Measurements from ENCODE around the gene FCN1.
"Not testable (repeated sequence)": the region's sequence is repeated elsewhere in the genome, so short reads cannot be mapped to it uniquely, and the experiment has no call there.

The FCN1 gene

GRCh38 chr9:134917431-134918373 lies at the start of gene FCN1:
Gene FCN1 (minus strand): TSS chr9:134917912. CDS start chr9:134917871, 41 bp downstream.
- DNase-seq (ENCODE audit: low read depth): no peak

- DNase-seq (ENCODE audit: low read depth): no peak
These were observed 49.2 kb upstream of the FCN1 start for GRCh38 chr9:134966697-134967546.

- DNase-seq (ENCODE audit: low read depth): no peak
These were observed 48.6 kb upstream of the FCN1 start for GRCh38 chr9:134966270-134966669.

GRCh38 chr9:134965851-134966250 lies 48.1 kb upstream of the FCN1 start:
- no peak for DNase-seq (ENCODE audit: low read depth)

- no peak for DNase-seq (ENCODE audit: low read depth)
These were observed 47.7 kb upstream of the FCN1 start for GRCh38 chr9:134965411-134965810.

GRCh38 chr9:134964271-134965055 lies 46.8 kb upstream of the FCN1 start:
- DNase-seq (ENCODE audit: low read depth): no peak

- DNase-seq (ENCODE audit: low read depth): no peak
These were observed 45.8 kb upstream of the FCN1 start for GRCh38 chr9:134963546-134963945.

GRCh38 chr9:134962973-134963364 lies 45.3 kb upstream of the FCN1 start:
- no peak for DNase-seq (ENCODE audit: low read depth)

- no peak for DNase-seq (ENCODE audit: low read depth)
These were observed 44.6 kb upstream of the FCN1 start for GRCh38 chr9:134962065-134962972.

GRCh38 chr9:134961331-134962064 lies 43.8 kb upstream of the FCN1 start:
- no peak for DNase-seq (ENCODE audit: low read depth)

GRCh38 chr9:134960701-134961181 lies 43.0 kb upstream of the FCN1 start:
- DNase-seq (ENCODE audit: low read depth): no peak

- DNase-seq (ENCODE audit: low read depth): no peak
These were observed 42.2 kb upstream of the FCN1 start for GRCh38 chr9:134959971-134960310.

- no peak for DNase-seq (ENCODE audit: low read depth)
These were observed 41.6 kb upstream of the FCN1 start for GRCh38 chr9:134959126-134959970.

GRCh38 chr9:134957945-134958227 lies 40.2 kb upstream of the FCN1 start:
- DNase-seq (ENCODE audit: low read depth): no peak

GRCh38 chr9:134957165-134957944 lies 39.6 kb upstream of the FCN1 start:
- no peak for DNase-seq (ENCODE audit: low read depth)

- DNase-seq (ENCODE audit: low read depth): not testable (repeated sequence)
These were observed 38.7 kb upstream of the FCN1 start for GRCh38 chr9:134956387-134956786.

- no peak for DNase-seq (ENCODE audit: low read depth)
These were observed 38.1 kb upstream of the FCN1 start for GRCh38 chr9:134955801-134956200.

GRCh38 chr9:134955156-134955555 lies 37.4 kb upstream of the FCN1 start:
- no peak for DNase-seq (ENCODE audit: low read depth)

GRCh38 chr9:134951994-134952393 lies 34.3 kb upstream of the FCN1 start:
- DNase-seq (ENCODE audit: low read depth): no peak

Data from stimulated activated CD8-positive, alpha-beta memory T cell treated with anti-CD3 and anti-CD28 coated beads, Interleukin-4, amount 100 ng/mL, for 24 hours (primary cell).